Upper lobe of left lung (tissue), 6 donors: Measurements from ENCODE around the gene PDE4C. TPM values are rescaled to one million over a fixed set of nuclear protein-coding genes. Genes with fewer than 3 reads are reported as not detected.

Experiments
- ATAC-seq, 2 donors: fragments of 200-7000 bp; cut with Tn5 transposase; one replicate each; pipeline ENCODE4 v1.9.1; 2022; ENCODE audit warnings: mild to moderate bottlenecking in 2 of 2, moderate library complexity in 2 of 2; ENCODE audit not compliant: low FRiP score in 2 of 2
- DNase-seq, 2 donors: peaks; one replicate each; pipeline ENCODE4 v3.0.0-alpha.2; 2019 to 2020
- H3K27ac ChIP-seq, 4 donors: fragments of 200-600 bp; sonication (generic); one replicate each; pipeline ENCODE4 v1.5.1; 2016 to 2019
- H3K27me3 ChIP-seq, 4 donors: fragments of 200-600 bp; sonication (generic); one replicate each; pipeline ENCODE4 v1.5.1; 2017 to 2019
- H3K36me3 ChIP-seq, 4 donors: fragments of 200-600 bp; sonication (generic); one replicate each; pipeline ENCODE4 v1.5.1; 2016 to 2019
- H3K4me1 ChIP-seq, 4 donors: fragments of 200-600 bp; sonication (generic); one replicate each; pipeline ENCODE4 v1.5.1; 2018 to 2019
- H3K4me3 ChIP-seq, 4 donors: fragments of 200-600 bp; sonication (generic); one replicate each; pipeline ENCODE4 v1.5.1; 2017 to 2019; ENCODE audit warnings: mild to moderate bottlenecking in 2 of 4, moderate library complexity in 1 of 4
- H3K9me3 ChIP-seq, 4 donors: fragments of 200-600 bp; sonication (generic); one replicate each; pipeline ENCODE4 v1.5.1; 2018 to 2019
- EP300 ChIP-seq, 4 donors: sonication (generic); formaldehyde crosslinking; IDR thresholded peaks; one replicate each; pipeline ENCODE4 v1.5.1; 2017; ENCODE audit warnings: antibody characterized with exemption in 4 of 4, control low read depth in 2 of 4
- POLR2A ChIP-seq, 4 donors: fragments of 450-650 bp; IDR thresholded peaks; one replicate each; pipeline ENCODE4 v1.5.1; 2016 to 2017; ENCODE audit warnings: antibody characterized with exemption in 4 of 4, mild to moderate bottlenecking in 2 of 4
- POLR2AphosphoS5 ChIP-seq, 2 donors: sonication (generic); formaldehyde crosslinking; IDR thresholded peaks; one replicate each; pipeline ENCODE4 v1.5.1; 2017; ENCODE audit warnings: antibody characterized with exemption in 2 of 2
- WGBS, 2 donors: methylation state at CpG; one replicate each; pipeline ENCODE4 v1.1.5; 2017 to 2018; 5-methylcytosine and 5-hydroxymethylcytosine counted together
- total RNA-seq, 6 donors: library from RNA; depleted of rRNA in 4 of 6; stranded (reverse); fragments of >200 nt in 4 of 6; gene quantifications; one replicate each; pipeline versions ENCODE4 v1.1.0 to v1.2.1, GENCODE V29; 2016 to 2021
- TF ChIP-seq, protein P1 (sequence below), 6 experiments: fragments of 450-650 bp in 4 of 6; fragments of 200-600 bp in 2 of 6; sonication (generic) in 2 of 6; IDR thresholded peaks; one replicate each; pipeline ENCODE4 v1.5.1; 2016 to 2019; ENCODE audit warnings: antibody characterized with exemption in 6 of 6
- donor health status: DM: no; HTN: no; CAD: no; lungs with moderate emphysema.
- donor health status: DM: no; HTN: yes; CAD: no; lungs with severe emphysema.

Gene PDE4C
- total RNA-seq, 6 donors from 2014 or later, result 6.4 to 479 (median 21.0) TPM

DNA sequence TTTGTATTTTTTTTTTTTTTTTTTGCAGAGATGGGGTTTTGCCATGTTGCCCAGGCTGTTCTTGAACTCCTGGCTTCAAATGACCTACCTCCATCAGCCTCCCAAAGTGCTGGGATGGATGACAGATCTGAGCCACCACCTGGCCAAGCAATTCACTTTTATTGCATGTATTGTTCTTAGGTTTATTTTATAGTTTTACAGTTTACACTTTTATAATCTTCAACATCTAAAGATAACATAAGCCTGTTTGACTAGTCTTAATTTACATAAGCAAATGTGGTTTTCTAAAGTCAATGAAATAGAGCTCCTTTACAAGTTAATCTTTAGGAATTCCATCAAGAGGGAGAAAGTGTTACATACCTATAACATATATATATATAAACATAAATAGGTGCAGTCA lies 42.7 kb downstream of the PDE4C start:
- Histone ChIP-seq H3K27ac (no peak overlapping the region), H3K4me1 (no peaks in the 10 kb centered on the region), H3K36me3 (no peaks in the 10 kb centered on the region), H3K9me3 (no peaks in the 10 kb centered on the region), H3K27me3 (no peaks in the 10 kb centered on the region), H3K4me3 (no peak overlapping the region)
- ATAC-seq (no peak), DNase-seq (no peak)
- TF ChIP-seq, protein P1, sequence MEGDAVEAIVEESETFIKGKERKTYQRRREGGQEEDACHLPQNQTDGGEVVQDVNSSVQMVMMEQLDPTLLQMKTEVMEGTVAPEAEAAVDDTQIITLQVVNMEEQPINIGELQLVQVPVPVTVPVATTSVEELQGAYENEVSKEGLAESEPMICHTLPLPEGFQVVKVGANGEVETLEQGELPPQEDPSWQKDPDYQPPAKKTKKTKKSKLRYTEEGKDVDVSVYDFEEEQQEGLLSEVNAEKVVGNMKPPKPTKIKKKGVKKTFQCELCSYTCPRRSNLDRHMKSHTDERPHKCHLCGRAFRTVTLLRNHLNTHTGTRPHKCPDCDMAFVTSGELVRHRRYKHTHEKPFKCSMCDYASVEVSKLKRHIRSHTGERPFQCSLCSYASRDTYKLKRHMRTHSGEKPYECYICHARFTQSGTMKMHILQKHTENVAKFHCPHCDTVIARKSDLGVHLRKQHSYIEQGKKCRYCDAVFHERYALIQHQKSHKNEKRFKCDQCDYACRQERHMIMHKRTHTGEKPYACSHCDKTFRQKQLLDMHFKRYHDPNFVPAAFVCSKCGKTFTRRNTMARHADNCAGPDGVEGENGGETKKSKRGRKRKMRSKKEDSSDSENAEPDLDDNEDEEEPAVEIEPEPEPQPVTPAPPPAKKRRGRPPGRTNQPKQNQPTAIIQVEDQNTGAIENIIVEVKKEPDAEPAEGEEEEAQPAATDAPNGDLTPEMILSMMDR (IDR thresholded peaks at IDR 0.05), result no peak
- TF ChIP-seq EP300 (IDR thresholded peaks at IDR 0.05) (no peak), POLR2A (IDR thresholded peaks at IDR 0.05) (no peak), POLR2AphosphoS5 (IDR thresholded peaks at IDR 0.05) (no peak)

DNA sequence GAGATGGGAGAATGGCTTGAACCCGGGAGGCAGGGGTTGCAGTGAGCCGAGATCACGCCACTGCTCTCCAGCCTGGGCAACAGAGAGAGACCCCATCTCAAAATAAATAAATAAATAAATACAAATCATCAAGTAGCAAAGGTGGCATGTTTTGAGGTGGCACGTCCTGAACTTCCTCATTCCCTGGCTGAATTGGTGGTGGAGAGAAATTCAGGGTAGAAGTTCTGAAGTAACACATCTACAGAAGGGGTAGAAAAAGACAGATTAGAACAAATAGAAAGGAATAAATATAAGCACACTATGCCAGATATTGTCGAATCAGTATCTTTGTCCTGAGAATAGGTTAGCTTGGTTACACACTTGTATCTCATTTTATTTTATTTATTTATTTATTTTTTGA lies 46.3 kb downstream of the PDE4C start:
- ATAC-seq (no peak), DNase-seq (no peak)
- 82 to 83% methylated on average over 5 of the region's 5 CpGs for WGBS, 2 donors
- Histone ChIP-seq H3K36me3 (peaks cover 0 to 22% (median 12%) of the 10 kb centered on the region in 4 donors), H3K27ac (peak overlapping the region in 1 of 4 donors; percentile 82), H3K9me3 (no peaks in the 10 kb centered on the region), H3K4me1 (peaks cover under 1 to 8% (median 3%) of the 10 kb centered on the region in 4 donors), H3K4me3 (no peak overlapping the region), H3K27me3 (no peaks in the 10 kb centered on the region)
- TF ChIP-seq, protein P1 (IDR thresholded peaks at IDR 0.05), result no peak
- TF ChIP-seq POLR2AphosphoS5 (IDR thresholded peaks at IDR 0.05) (no peak), POLR2A (IDR thresholded peaks at IDR 0.05) (no peak), EP300 (IDR thresholded peaks at IDR 0.05) (no peak)

DNA sequence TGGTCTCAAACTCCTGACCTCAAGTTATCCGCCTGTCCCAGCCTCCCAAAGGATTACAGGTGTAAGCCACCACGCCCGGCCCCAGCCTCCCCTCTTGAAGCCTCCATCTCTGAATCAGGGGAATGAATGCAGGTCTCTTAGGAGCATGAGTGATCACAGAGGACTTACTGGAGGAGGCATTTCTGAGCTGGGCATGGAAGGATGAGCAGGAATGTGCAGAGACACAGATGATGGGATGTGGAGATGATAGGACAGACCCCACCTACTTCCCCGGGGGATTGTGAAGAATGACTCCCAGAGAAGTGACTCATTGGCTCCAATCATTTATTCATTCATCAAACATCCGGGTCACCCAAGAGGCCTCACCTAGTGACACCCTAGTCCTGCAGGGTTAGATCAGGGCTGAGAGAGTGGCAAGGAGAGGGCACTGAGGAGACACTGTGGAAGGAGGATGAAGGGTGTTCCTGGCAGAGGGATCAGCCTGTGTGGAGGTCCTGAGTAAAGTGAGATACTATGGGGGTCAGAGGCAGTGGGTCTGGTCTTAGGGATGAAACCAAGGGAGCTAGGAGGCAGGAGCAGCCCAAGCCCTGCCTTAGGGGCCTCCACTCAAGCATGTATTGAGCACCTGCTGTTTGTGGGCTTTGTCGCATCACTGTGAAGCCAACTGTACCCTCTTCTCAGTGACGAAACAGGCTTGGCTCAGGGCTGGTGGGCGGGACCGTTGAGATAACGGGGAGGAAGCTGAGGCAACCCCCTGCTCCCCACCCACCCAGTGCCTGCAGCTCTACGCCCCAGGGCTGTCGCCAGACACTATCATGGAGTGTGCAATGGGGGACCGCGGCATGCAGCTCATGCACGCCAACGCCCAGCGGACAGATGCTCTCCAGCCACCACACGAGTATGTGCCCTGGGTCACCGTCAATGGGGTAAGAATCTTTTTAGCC lies 49.6 kb downstream of the PDE4C start:
- peak overlapping the region in 1 of 4 donors; percentile 15 for H3K27ac ChIP-seq
- H3K4me3 ChIP-seq, result peak overlapping the region in 1 of 4 donors; percentile 62
- no peaks in the 10 kb centered on the region for H3K27me3 ChIP-seq
- TF ChIP-seq POLR2A (IDR thresholded peaks at IDR 0.05), result no peak
- no peak for TF ChIP-seq EP300 (IDR thresholded peaks at IDR 0.05)
- TF ChIP-seq, protein P1 (IDR thresholded peaks at IDR 0.05), result no peak
- TF ChIP-seq POLR2AphosphoS5 (IDR thresholded peaks at IDR 0.05), result no peak
- peaks cover 8 to 33% (median 19%) of the 10 kb centered on the region in 4 donors for H3K4me1 ChIP-seq
- 85 to 92% methylated on average over 17 to 18 of the region's 19 CpGs for WGBS, 2 donors
- DNase-seq (peak in 1 of 2 donors; percentile 48), ATAC-seq (no peak)
- peaks cover 0 to 22% (median 12%) of the 10 kb centered on the region in 4 donors for H3K36me3 ChIP-seq
- H3K9me3 ChIP-seq, result no peaks in the 10 kb centered on the region

DNA sequence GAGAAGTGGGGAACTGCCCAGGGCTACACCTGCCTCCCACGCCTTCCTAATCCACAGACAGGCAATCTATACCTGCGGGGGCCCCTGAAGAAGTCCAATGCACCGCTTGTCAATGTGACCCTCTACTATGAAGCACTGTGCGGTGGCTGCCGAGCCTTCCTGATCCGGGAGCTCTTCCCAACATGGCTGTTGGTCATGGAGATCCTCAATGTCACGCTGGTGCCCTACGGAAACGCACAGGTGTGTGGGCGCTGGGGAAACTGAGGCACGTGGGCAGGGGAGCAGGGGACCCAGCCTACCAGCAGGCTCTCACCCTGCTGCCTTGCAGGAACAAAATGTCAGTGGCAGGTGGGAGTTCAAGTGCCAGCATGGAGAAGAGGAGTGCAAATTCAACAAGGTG lies 51.3 kb downstream of the PDE4C start:
- peak overlapping the region in 3 of 4 donors; percentile 56 to 71 (median 62) for H3K4me3 ChIP-seq
- DNase-seq (no peak), ATAC-seq (no peak)
- peaks cover 0 to 22% (median 12%) of the 10 kb centered on the region in 4 donors for H3K36me3 ChIP-seq
- H3K4me1 ChIP-seq, result peaks cover 8 to 43% (median 19%) of the 10 kb centered on the region in 4 donors
- H3K9me3 ChIP-seq, result no peaks in the 10 kb centered on the region
- WGBS, 2 donors, result 89 to 90% methylated on average over 7 to 11 of the region's 11 CpGs
- H3K27me3 ChIP-seq, result no peaks in the 10 kb centered on the region
- no peak for TF ChIP-seq POLR2A (IDR thresholded peaks at IDR 0.05)
- TF ChIP-seq EP300 (IDR thresholded peaks at IDR 0.05), result no peak
- TF ChIP-seq, protein P1 (IDR thresholded peaks at IDR 0.05), result no peak
- TF ChIP-seq POLR2AphosphoS5 (IDR thresholded peaks at IDR 0.05), result no peak
- H3K27ac ChIP-seq, result peak overlapping the region in 2 of 4 donors; percentile 84 to 91

Other genes starting within 250 kb of the PDE4C start
- gene ARRDC2, start 218.3 kb downstream of the PDE4C start, total RNA-seq, result 100 to 1,000 TPM in 2 of 6 donors, 10 to 100 TPM in 4; 53.6 to 253 (median 78.8) TPM
- gene IL12RB1, start 139.5 kb downstream of the PDE4C start, total RNA-seq, result 10 to 100 TPM in 1 of 6 donors, 1 to 10 TPM in 5; 2.6 to 13.2 (median 8.6) TPM
- 10 to 100 TPM in 4 of 6 donors, 1 to 10 TPM in 2; 9.3 to 67.1 (median 27.5) TPM for gene MAST3, start 128.7 kb downstream of the PDE4C start, total RNA-seq
- 10 to 100 TPM; 11.0 to 65.1 (median 30.3) TPM for gene PIK3R2, start 73.3 kb downstream of the PDE4C start, total RNA-seq
- gene IFI30, start 52.6 kb downstream of the PDE4C start, total RNA-seq, result 100 to 1,000 TPM; 228 to 764 (median 476) TPM
- 10 to 100 TPM; 10.7 to 18.8 (median 13.3) TPM for gene MPV17L2, start 33.2 kb downstream of the PDE4C start, total RNA-seq
- gene RAB3A, start 22.4 kb downstream of the PDE4C start, total RNA-seq, result 1 to 10 TPM in 5 of 6 donors, under 1 TPM in 1; 0.46 to 5.0 (median 3.4) TPM
- gene IQCN, start 48.0 kb upstream of the PDE4C start, total RNA-seq, result 10 to 100 TPM in 3 of 6 donors, 1 to 10 TPM in 3; 6.3 to 58.7 (median 11.7) TPM
- gene JUND, start 55.2 kb upstream of the PDE4C start, total RNA-seq, result 1,000 to 10,000 TPM in 1 of 6 donors, 100 to 1,000 TPM in 5; 281 to 1,101 (median 639) TPM
- 100 to 1,000 TPM in 4 of 6 donors, 10 to 100 TPM in 2; 39.8 to 147 (median 107) TPM for gene LSM4, start 96.6 kb upstream of the PDE4C start, total RNA-seq
- 10 to 100 TPM; 15.5 to 42.8 (median 28.1) TPM for gene PGPEP1, start 114.2 kb upstream of the PDE4C start, total RNA-seq
- gene GDF15, start 159.7 kb upstream of the PDE4C start, total RNA-seq, result 100 to 1,000 TPM in 2 of 6 donors, 10 to 100 TPM in 4; 42.5 to 126 (median 68.7) TPM
- 10 to 100 TPM in 4 of 6 donors, 1 to 10 TPM in 2; 4.0 to 49.4 (median 24.0) TPM for gene LRRC25, start 171.2 kb upstream of the PDE4C start, total RNA-seq
- gene SSBP4, start 193.0 kb upstream of the PDE4C start, total RNA-seq, result 100 to 1,000 TPM in 1 of 6 donors, 10 to 100 TPM in 5; 52.0 to 157 (median 84.1) TPM
- gene ISYNA1, start 211.7 kb upstream of the PDE4C start, total RNA-seq, result 10 to 100 TPM; 14.5 to 55.5 (median 20.0) TPM